HCT116 (cell line): ENCODE results near the gene EPYC. TPM values are rescaled to one million over a fixed set of nuclear protein-coding genes. Genes with fewer than 3 reads are reported as not detected.

Source experiments
- ATAC-seq: fragments of 200-7000 bp; cut with Tn5 transposase; 2 replicates; pipeline ENCODE4 v1.9.1; 2020; ENCODE audit warnings: mild to moderate bottlenecking, moderate library complexity
- BruUV-seq: library from RNA; stranded (reverse); fragments of 400-500 nt; replicated peaks from 2 replicates; lab custom pipeline; 2021; lab: Mats Ljungman, UMichigan
- CTCF ChIA-PET: fragments of 300-600 bp; sonication (Branson Sonifier 250); formaldehyde crosslinking; loops from one replicate; lab custom pipeline; 2021; ENCODE audit warnings: antibody characterized with exemption; lab: Charles Lee
- POLR2A ChIA-PET: fragments of 300-600, 350-600 bp; sonication (Branson Sonifier 250); formaldehyde crosslinking; loops from one replicate; lab custom pipeline; 2021; ENCODE audit warnings: antibody characterized with exemption; lab: Charles Lee
- RAD21 ChIA-PET, 2 experiments: fragments of 300-600 bp; sonication (Branson Sonifier 250); formaldehyde crosslinking; loops; one replicate each; lab custom pipeline; 2023; ENCODE audit warnings: low total read pairs in 2 of 2; ENCODE audit not compliant: uncharacterized antibody in 2 of 2, unreplicated experiment in 2 of 2, low non-redundant PET in 1 of 2; lab: Charles Lee
- DNase-seq: peaks from one replicate; pipeline ENCODE4 v3.0.0-alpha.2; 2010; ENCODE audit warnings: low read depth, low spot score
- H2AFZ ChIP-seq: fragments of 200-600 bp; shearing (Covaris generic), sonication (generic); 2 replicates; pipeline ENCODE4 v1.6.1; 2017; ENCODE audit warnings: low read depth, mixed run types, mixed read lengths, antibody characterized with exemption, low read length; ENCODE audit not compliant: poor library complexity, severe bottlenecking
- H3K27ac ChIP-seq: 2 replicates; pipeline ENCODE4 v1.5.1; 2012; ENCODE audit warnings: low read depth, low read length
- H3K27me3 ChIP-seq: fragments of 200-600 bp; sonication (generic); 2 replicates; pipeline ENCODE4 v1.6.1; 2016; ENCODE audit warnings: mixed run types, low read length, mixed read lengths; ENCODE audit not compliant: insufficient read depth
- H3K36me3 ChIP-seq, 2 experiments: fragments of 200-500 bp in 1 of 2; fragments of 200-600 bp in 1 of 2; sonication (Bioruptor generic) in 1 of 2; sonication (generic) in 1 of 2; 2 replicates each; pipeline versions ENCODE4 v1.5.1 to v1.6.1; 2014 to 2016; ENCODE audit warnings: low read length in 2 of 2, inconsistent platforms in 1 of 2, mixed read lengths in 1 of 2, mixed run types in 1 of 2; ENCODE audit not compliant: insufficient read depth in 2 of 2, control insufficient read depth in 1 of 2
- H3K4me1 ChIP-seq, 2 experiments: fragments of 200-600 bp in 1 of 2; sonication (generic) in 1 of 2; 2 replicates each; pipeline versions ENCODE4 v1.5.1 to v1.6.1; 2012 to 2017; ENCODE audit warnings: low read length in 2 of 2, inconsistent platforms in 1 of 2, mild to moderate bottlenecking in 1 of 2, mixed read lengths in 1 of 2, mixed run types in 1 of 2, moderate library complexity in 1 of 2; ENCODE audit not compliant: insufficient read depth in 2 of 2, control insufficient read depth in 1 of 2
- H3K4me2 ChIP-seq: fragments of 200-600 bp; sonication (generic); 2 replicates; pipeline ENCODE4 v1.6.1; 2017; ENCODE audit warnings: mixed run types, low read length, mixed read lengths
- H3K4me3 ChIP-seq, 2 experiments: fragments of 200-600 bp in 1 of 2; sonication (generic) in 1 of 2; replicated peaks in 1 of 2; 2 replicates each; pipeline ENCODE4 v1.5.1; 2011 to 2016; ENCODE audit warnings: low read length in 2 of 2, control low read depth in 1 of 2, low read depth in 1 of 2, mild to moderate bottlenecking in 1 of 2, mixed read lengths in 1 of 2, mixed run types in 1 of 2
- H3K79me2 ChIP-seq: fragments of 200-600 bp; sonication (generic); 2 replicates; pipeline ENCODE4 v1.6.1; 2017; ENCODE audit warnings: mild to moderate bottlenecking, mixed run types, low read length, moderate library complexity, mixed read lengths; ENCODE audit not compliant: insufficient read depth
- H3K9ac ChIP-seq: fragments of 200-600 bp; sonication (generic); 2 replicates; pipeline ENCODE4 v1.6.1; 2016; ENCODE audit warnings: low read length, mixed read lengths
- H3K9me2 ChIP-seq: fragments of 200-600 bp; sonication (generic), shearing (Covaris generic); 2 replicates; pipeline ENCODE4 v1.6.1; 2017; ENCODE audit warnings: mixed run types, mild to moderate bottlenecking, moderate library complexity; ENCODE audit not compliant: insufficient read depth
- H3K9me3 ChIP-seq, 2 experiments: fragments of 200-500 bp in 1 of 2; fragments of 200-600 bp in 1 of 2; sonication (Bioruptor generic) in 1 of 2; sonication (generic) in 1 of 2; 2 replicates each; pipeline ENCODE4 v1.6.1; 2014 to 2017; ENCODE audit warnings: low read length in 2 of 2, mixed read lengths in 2 of 2, inconsistent platforms in 1 of 2, low read depth in 1 of 2, mild to moderate bottlenecking in 1 of 2, mixed run types in 1 of 2, moderate library complexity in 1 of 2; ENCODE audit not compliant: control insufficient read depth in 1 of 2, insufficient read depth in 1 of 2
- H4K20me1 ChIP-seq: fragments of 200-600 bp; sonication (generic), shearing (Covaris generic); 2 replicates; pipeline ENCODE4 v1.6.1; 2017; ENCODE audit warnings: mixed run types, mild to moderate bottlenecking, moderate library complexity; ENCODE audit not compliant: insufficient read depth
- CBX3 ChIP-seq: IDR thresholded peaks from 2 replicates; pipeline ENCODE4 v1.6.1; 2012; ENCODE audit warnings: low read depth
- CEBPB ChIP-seq: IDR thresholded peaks from 2 replicates; pipeline ENCODE4 v1.6.1; 2012; ENCODE audit warnings: low read depth
- EGR1 ChIP-seq: IDR thresholded peaks from 2 replicates; pipeline ENCODE4 v1.6.1; 2012; ENCODE audit warnings: low read depth
- ELF1 ChIP-seq: IDR thresholded peaks from 2 replicates; pipeline ENCODE4 v1.6.1; 2012; ENCODE audit warnings: low read depth, borderline replicate concordance
- EZH2phosphoT487 ChIP-seq: fragments of 200-600 bp; IDR thresholded peaks from 2 replicates; pipeline ENCODE4 v1.6.1; 2018; ENCODE audit warnings: antibody characterized with exemption, borderline replicate concordance
- POLR2A ChIP-seq: IDR thresholded peaks from 2 replicates; pipeline ENCODE4 v1.7.0; 2011; ENCODE audit warnings: borderline replicate concordance; ENCODE audit not compliant: insufficient read depth, insufficient read length; ENCODE audit errors: extremely low read depth
- POLR2AphosphoS5 ChIP-seq: IDR thresholded peaks from 2 replicates; pipeline ENCODE4 v1.6.1; 2011; ENCODE audit warnings: mild to moderate bottlenecking, low read depth, low read length, moderate library complexity
- SP1 ChIP-seq: IDR thresholded peaks from 2 replicates; pipeline ENCODE4 v1.6.1; 2012; ENCODE audit warnings: low read depth
- ZNF274 ChIP-seq: fragments of 200-500 bp; sonication (Bioruptor generic); IDR thresholded peaks from 2 replicates; pipeline ENCODE4 v1.6.1; 2014; ENCODE audit warnings: mild to moderate bottlenecking, low read depth, low read length, inconsistent platforms
- intact Hi-C: fragments of 100-400 bp; cut with micrococcal nuclease; formaldehyde crosslinking; loops from 2 replicates; pipeline ENCODE4 v1.10.0; 2022
- total RNA-seq: library from RNA; stranded (reverse); gene quantifications from one replicate; pipeline ENCODE4 v1.2.1, GENCODE V29; 2021; ENCODE audit not compliant: unreplicated experiment

Gene EPYC
- total RNA-seq, 1 experiment from 2014 or later, result not detected

- TF ChIP-seq POLR2AphosphoS5 (no peak), POLR2A (no peak), ELF1 (no peak)
These were observed 16.3 kb upstream of the EPYC start (continued) for GRCh38 chr12:91021076-91021475.

- no peaks in the 10 kb centered on the region for H3K9me3 ChIP-seq
- H4K20me1 ChIP-seq, result no peaks in the 10 kb centered on the region
- no peaks in the 10 kb centered on the region for H3K27me3 ChIP-seq
- H3K79me2 ChIP-seq, result no peaks in the 10 kb centered on the region
- RAD21 ChIA-PET, result no interaction called here
- no peak overlapping the region for H3K9ac ChIP-seq
- H3K36me3 ChIP-seq, result no peaks in the 10 kb centered on the region
- no peak overlapping the region for H3K4me2 ChIP-seq
- H3K4me3 ChIP-seq, result no peak overlapping the region
- 0 out of 4 replicates have a peak, but pooled peaks cover 0 to 4% of the 10 kb centered on the region in 2 experiments for H3K4me1 ChIP-seq
- H2AFZ ChIP-seq, result no peak overlapping the region
- no peak for ATAC-seq
- H3K9me2 ChIP-seq, result peaks cover 2% of the 10 kb centered on the region; the same call in 1 of the 2 replicates
- H3K27ac ChIP-seq, result no peak overlapping the region
- no TSS peak for BruUV-seq
- TF ChIP-seq POLR2AphosphoS5 (no peak), SP1 (no peak), EGR1 (no peak), CBX3 (no peak), ZNF274 (no peak), CEBPB (no peak), EZH2phosphoT487 (no peak), ELF1 (no peak)
- DNase-seq, result no peak
- CTCF ChIA-PET, result no interaction called here
- POLR2A ChIA-PET, result no interaction called here
- intact Hi-C loops, result no loop called here
These were observed 14.7 kb upstream of the EPYC start for GRCh38 chr12:91019455-91019854.
